Left renal cortex interstitium (tissue), 4 donors: ENCODE results near the gene CAMK1D. TPM values are rescaled to one million over a fixed set of nuclear protein-coding genes. Genes with fewer than 3 reads are reported as not detected.
"Not testable (repeated sequence)": the region's sequence is repeated elsewhere in the genome, so short reads cannot be mapped to it uniquely, and the experiment has no call there.

ENCODE experiments used
- DNase-seq, 4 donors: peaks; one replicate each; pipeline ENCODE4 v3.0.0-alpha.2; 2013; ENCODE audit warnings: low read depth in 4 of 4, low spot score in 2 of 4, missing footprints in 1 of 4
- polyA plus RNA-seq, 4 donors: library from polyadenylated mRNA; unstranded; fragments of 120-200 nt; gene quantifications; one replicate each; pipeline ENCODE4 v1.2.1, GENCODE V29; 2013; ENCODE audit not compliant: insufficient read length in 4 of 4

CAMK1D gene
- polyA plus RNA-seq, 4 donors = 10.1 to 13.0 (median 10.8) TPM

DNA sequence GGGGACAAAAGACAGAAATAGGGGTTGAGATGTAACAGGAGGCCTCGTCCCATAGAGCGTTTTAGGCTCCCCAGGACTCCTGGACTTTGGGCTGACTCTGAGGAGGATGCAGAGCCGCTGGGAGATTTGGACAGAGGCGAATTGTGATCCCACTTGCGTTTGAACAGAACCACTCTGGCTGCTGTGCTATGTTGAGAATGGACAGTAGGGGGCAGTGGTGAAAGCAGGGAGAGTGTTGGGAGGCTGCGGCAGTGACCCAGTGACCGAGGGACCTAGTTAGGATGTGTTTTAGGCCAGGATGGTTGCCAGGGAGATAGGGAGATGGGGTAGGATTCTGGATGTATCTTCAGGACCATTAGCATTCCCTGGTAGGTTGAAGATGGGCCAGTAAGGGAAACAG lies 380.5 kb downstream of the CAMK1D start:
- no peak for DNase-seq

DNA sequence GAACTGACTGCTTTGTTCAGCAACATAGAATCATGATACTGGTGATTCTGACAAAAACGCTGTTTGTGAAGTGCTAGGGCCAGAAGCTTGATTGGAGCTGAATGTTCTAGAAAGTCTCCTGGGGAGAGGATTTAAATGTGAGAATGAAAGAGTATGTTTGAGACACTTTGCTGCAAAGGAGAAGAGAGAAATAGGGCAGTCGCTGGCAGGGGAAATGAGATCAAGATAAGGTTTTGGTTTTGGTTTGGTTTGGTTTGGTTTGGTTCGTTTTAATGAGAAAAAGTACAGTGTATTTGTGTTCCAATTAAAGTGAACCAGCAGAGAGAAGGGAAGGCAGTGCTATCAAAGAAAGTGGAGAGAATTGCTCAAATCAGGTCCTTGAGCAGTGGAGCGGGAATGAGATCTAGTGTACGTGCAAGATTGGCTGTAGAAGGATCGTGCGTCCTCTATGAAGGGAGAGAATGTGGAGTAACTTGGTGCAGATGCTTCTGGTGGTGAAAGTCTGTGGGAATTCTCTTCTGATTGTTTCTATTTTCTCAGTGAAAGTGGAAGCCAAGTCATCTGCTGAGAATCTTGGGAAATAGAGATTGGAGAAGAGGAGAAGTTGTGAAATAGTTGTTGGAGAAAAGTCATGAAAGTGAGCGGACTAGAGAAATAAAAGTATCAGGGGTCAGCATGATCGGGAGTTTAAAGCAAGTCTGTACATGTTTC lies 381.6 kb downstream of the CAMK1D start:
- DNase-seq = no peak

DNA sequence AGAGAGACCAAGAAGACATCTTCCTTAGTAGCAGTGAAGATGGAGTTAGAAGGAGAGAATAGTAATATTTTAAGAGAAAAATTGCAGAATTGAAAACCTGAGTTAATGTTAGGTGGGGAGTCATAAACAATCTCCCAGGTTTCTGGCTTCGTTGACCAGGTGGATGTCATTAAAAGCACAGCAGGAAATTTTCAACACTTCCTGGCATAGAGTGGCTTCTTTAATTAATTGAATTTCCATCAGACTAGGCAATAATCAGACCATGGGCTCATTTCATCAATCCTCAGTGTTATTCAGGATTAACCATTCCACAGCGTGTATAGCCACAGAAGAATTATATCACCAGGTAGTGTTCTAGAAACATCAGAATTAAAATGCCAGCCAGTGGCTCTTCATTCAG lies 383.9 kb downstream of the CAMK1D start:
- DNase-seq = no peak

DNA sequence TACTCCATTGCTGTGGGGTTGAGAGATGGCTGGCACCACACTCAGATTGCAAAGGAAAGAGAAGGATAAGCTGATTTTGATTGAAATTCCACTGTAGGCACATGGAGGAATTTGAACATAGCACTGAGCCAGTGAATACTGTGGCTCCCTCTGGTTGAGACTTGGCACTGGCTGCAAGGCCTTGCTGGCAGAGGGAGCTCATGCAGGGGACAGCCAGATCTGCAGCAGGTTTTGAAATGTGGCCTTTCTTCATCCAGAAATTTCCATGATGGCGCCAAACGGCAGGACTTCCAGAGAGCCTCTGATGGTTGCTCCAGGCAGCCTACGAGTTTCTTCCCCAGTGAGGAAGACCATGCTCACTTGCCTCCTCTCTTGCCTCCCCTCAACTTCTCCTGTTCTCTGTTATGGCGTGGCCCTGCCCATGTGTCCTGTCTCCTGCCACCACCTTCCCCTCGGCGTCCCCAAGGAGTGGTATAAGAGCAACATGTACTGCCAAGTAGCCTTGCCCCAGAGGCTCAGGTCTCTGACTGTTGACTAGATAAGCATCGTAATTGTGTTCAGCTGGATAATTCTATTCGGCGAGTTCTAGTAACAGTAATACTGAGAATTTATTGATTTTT lies 386.6 kb downstream of the CAMK1D start:
- no peak for DNase-seq

DNA sequence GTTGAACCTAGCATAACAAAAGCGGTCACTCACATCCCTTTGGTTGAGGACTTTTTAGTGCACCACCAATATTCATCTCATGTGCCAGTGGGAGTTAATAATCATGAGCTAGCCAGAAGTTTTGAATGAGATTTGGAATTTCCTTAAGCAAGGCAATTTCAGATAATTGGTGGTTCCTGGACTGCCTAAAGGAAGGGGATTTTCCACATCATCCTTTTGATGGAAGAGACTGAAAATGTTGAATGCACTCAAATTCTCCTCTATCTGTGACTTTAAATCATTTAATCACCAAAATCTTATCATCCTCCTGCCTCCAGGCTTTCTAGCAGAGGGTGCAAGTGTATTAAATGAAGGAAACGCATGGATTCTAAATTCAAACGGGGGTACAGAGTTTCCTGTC lies 391.5 kb downstream of the CAMK1D start:
- no peak for DNase-seq

DNA sequence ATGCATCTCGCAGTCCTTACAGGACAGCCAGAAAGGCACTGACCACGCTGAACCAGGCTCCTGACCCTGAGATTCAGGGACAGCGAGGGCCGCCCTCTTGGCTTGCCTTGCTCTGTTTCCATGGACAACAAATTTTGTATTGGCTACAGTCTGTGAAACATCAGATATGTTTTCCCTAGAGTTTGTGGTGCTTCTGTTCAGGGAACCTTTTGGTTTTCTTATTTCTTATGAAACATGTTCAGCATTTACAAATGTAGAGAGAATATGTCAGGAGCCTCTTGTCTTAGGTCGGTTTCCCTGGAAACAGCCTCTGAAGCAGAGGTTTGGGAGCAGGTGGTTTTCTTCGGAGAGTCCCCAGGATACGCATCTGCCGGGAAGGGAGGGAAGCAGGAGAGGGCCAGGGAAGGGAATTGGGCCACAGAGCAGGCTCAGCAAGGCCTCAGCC lies 392.0 kb downstream of the CAMK1D start:
- no peak for DNase-seq

DNA sequence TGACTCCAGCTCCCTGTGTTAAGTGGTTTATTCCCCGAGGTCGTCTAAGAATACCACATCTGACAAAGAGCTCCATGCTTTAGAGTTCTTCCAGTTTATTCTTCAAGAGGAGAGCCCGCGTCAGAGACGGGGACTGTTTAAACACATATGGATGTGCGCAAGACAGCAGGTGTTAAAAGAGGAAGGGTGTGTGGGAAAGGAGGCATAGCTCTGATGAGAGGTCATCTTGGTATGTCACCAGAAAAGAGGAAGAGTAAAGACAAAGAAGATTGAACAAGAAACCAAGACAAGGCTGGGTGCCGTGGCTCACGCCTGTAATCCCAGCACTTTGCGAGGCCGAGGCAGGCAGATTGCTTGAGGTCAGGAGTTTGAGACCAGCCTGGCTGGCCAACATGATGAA lies 393.4 kb downstream of the CAMK1D start:
- no peak for DNase-seq

DNA sequence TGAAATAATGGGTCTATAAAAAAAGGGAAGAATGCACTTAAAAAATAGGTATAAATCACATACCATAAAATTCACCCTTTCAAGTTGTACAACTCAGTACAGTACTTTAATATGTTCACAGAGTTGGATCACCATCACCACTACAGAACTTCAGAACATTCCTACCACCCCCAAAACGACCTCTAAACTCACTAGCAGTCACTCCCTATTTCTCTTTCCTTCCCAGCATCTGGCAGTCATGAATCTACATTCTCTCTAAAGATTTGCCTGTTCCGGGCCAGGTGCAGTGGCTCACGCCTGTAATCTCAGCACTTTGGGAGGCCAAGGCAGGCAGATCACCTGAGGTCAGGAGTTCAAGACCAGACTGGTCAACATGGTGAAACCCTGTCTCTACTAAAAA lies 394.1 kb downstream of the CAMK1D start:
- DNase-seq = not testable (repeated sequence)

DNA sequence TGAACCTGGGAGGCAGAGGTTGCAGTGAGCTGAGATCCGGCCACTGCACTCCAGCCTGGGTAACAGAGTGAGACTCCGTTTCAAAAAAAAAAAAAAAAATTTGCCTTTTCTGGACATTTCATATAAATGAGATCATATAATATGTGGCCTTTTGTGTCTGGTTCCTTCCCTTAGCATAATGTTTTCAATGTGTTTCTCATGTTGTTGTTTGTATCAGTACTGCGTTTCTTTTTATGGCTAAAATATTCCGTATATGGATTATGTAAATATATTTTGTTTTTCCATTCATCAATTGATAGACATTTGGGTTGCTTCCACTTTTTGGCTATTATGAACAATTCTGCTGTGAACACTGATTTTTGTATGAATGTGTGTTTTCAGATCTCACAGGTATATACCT lies 394.6 kb downstream of the CAMK1D start:
- DNase-seq = no peak

DNA sequence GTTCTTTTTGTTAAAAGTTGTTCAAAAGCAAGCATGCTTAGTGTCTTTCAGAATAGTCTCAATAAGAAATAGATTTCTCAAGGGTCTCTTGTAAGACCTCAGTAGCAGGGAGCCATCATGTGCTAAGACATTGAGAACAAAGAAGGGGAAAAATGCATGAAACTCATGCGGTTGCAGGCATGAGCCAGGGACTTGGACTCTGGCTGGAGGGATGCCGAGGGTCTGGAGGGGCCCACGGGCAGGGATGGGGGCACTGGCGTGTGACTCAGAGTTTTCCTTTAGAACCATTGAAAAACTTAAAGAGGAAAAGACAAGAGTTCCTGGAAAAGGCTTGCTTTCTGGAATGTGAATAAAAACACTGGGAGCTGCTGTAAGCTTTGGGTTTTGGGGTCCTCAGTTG lies 398.8 kb downstream of the CAMK1D start:
- DNase-seq = no peak

DNA sequence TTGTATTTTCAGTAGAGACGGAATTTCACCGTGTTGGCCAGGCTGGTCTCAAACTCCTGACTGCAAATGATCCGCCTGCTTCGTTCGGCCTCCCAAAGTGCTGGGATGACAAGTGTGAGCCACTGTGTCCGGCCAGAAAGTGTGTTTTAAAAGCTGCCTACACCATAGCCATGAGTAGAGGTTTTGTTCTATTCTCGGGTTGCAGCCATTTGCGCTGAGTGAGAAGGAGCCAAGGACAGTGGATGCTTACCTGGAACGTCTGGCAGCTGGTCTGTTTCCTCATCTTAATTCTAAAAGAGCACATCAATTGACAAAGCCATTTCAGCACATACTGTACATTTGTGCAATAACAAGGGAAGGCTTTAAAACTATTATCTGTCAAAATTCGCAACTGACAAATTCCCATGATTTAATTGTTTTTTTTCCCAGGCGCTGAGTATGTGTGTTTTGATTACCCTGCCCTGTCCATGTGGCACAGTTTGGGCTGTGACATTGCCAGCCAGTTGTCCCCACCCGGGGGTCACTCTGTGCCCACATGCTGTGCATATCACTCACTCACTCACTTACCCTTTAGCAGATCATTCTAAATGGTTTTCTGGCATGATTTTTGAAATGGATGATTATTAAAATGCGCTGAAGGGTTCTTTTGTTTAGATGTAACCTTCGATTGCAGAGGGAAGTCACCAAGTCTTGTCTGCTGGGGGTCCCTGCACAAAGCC lies 400.6 kb downstream of the CAMK1D start:
- DNase-seq = no peak

DNA sequence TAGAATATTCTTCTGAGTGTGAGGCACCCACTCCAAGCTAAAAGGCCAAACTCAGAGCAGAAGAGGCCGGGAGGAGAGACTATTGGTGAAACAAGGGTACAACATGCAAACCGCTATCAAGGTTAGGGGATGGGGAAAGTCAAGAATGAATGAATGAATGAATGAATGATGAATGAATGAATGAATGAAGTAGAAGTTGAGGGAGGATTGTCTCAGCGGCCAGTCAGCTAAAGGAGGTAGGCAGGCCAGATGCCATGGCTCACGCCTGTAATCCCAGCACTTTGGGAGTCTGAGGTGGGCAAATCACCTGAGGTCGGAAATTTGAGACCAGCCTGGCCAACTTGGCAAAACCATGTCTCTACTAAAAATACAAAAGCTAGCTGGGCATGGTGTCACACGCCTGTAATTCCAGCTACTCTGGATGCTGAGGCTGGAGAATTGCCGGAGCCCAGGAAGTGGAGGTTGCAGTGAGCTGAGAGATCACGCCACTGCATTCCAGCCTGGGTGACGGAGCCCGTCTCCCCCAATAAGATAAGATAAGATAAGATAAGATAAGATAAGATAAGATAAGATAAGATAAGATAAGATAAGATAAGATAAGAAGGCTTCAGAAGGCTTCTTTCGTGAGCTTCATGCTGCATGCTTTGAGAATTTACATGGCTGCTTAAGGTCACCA lies 401.3 kb downstream of the CAMK1D start:
- no peak for DNase-seq

DNA sequence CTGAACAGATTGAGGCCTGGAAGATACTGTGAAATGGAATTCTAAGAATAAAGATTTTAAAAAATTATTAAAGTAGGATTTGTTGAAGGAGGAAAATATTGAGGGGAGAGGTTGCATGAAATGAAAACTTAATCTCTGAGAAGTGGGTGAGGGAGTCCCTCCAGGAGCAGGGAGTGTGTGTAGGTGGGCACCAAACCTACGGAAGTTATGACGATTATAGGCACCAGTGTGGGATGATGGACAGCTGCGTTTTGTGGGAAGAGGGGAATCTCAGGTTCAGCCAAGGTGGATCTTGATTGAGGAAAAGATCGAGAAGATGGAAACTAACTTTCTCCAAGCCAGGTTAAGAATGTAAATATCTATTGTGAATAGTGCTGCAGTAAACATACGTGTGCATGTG lies 405.7 kb downstream of the CAMK1D start:
- DNase-seq = no peak

DNA sequence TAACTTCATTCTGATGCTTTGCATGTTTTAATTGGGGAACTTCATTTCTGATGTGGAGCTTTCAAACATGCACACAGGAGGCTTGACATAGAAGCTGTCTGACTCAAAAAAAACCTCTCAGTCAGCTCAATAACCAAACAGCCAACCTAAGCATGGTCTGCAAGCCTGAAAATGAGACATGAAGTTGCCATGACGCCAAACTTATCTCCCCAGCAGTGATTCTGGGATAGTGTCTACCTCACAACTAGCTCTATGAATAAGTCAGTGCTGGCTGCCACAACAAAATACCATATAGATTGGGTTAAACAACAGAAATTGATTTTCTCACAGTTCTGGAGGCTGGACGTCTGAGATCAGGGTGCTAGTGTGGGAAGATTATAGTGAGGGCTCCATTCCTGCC lies 408.0 kb downstream of the CAMK1D start:
- no peak for DNase-seq

DNA sequence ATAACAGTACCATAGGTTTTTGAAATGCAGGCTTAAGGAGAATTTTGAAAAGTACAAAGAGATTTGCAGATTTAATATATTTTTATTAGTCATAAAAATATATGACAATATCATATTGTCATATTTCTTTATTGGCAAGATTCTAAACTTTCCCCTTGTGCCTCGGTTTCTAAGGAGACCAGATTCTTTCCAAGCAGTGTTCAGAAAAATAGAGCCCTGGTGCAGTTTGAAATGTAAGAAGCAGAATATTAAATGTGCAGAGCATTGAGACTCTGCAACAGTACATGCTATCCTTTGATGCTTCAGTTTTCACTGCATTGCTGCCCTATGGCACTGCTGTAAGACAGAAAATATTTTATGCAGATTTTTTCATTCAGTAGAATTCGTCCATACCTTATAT lies 408.9 kb downstream of the CAMK1D start:
- no peak for DNase-seq

DNA sequence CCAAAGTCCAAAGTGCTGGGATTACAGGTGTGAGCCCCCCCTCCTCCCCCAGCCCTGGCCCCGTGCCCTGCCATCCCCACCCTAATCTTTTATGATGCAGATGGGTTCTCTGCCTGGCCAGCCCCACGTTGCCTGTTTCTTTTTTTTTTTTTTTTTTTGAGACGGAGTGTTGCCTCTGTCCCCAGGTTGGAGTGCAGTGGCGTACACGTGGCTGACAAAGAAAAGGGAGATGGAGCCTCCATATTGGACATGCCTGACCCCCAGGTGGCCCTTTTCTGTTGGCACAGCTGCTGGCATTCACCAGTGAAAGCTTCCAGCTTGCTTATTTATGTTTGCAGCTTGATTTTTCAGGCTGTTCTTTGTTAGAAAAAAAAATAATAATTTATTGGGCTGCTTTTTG lies 416.9 kb downstream of the CAMK1D start:
- no peak for DNase-seq

DNA sequence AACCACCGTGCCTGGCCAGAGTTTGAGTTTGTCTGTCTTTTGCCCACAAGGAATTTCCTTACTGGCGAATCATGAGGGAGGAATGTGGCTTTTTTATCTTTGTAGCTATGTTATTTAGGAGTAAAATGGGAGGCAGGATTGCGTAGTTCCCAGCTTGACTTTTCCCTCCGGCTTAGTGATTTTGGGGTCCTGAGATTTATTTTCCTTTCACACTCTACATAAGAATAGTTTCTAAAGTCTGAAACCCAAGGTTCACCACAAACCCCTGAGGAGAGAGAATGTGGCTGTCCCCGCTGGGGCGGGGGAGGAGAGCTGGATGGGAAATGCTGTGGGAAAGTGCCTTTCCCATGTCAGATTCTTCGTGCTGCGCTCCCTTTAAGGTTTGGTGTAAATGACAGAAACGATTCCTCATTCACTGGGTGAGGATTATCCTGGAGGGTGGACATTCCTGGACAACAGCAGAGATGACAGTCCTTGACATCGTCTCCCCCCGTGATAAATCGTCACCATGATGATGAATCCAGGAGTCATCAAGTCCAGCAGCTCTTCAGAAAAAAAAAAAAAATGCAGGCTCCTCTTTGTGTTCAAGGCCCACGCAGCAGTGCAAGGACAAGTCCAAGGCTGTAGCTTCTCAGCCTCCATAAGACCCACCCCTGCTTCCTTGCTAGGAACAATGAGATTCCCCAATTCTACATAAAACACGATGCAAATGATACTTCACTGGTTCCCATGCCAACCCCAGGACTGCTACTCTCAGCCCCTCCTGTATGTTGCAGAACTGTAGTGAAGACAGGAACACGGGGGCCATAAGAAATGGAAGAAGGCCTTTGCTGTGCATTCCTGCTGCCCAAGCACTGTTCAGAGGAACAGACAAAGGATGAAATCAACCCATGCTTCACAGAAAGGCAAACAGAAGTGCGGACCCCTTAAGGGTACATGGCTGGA lies 419.1 kb downstream of the CAMK1D start:
- no peak for DNase-seq

DNA sequence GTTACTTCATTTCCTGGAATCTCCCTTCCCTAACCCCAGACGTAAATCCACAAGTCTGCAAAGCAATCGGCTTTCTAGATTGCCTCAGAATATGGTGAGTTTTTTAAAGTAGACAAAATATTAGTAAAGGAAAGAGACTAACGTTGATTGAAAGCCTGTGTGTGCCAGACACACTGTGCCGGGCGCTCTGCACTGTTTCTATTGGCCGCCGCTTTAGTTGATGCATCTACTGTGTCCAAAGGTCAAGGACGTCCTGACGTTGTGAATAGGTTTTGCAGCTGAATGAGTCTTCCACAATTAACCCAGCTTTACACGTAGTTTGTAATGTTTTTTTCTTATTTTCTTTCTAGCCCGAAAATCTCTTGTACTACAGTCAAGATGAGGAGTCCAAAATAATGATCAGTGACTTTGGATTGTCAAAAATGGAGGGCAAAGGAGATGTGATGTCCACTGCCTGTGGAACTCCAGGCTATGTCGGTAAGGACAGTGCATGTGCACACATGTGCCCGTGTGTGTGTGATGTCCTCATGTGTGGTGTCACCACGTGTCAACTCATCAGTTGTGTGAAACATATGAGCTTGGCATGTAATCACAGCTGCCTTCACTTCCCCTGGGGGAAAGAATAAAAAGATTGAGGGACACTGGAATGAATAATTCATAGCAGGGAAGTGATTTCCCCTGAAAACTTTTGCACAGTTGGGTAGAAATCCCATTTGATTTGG lies 420.1 kb downstream of the CAMK1D start:
- DNase-seq = no peak

DNA sequence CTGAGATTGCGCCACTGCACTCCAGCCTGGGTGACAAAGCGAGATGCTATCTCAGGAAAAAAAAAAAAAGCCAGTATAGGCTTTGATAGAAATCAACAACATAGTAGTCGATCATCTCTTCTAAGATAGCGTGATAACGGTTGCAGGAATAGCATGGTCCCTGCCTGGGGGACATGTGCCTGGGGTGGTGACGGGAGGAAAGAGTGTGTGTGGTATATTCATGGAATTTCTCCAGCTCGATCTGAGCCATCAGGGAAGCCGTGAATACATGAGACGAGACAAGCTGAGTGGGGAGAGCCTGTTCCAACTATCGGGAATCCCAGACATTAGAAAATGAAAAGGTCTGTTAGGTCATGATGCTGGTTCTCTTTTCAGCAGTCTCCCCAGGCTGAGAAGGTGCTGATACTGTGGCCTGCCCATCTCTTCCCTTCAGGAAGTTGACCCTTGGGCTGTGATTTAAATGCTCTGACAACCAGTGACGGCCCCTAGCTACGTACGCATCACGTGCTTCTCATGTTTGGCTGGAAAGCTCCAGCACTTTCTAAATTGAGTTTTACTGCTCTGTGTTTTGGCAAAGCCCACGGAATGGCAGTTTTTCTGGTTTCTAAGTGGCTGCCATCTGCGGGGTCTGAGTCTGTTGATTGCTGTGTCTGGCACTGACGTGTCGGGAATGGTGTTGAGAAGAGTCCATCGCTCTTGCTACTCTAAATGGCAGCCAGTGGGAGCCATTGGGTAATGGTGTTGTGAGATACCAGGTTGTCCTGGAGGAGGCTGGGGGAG lies 422.8 kb downstream of the CAMK1D start:
- no peak for DNase-seq
